Hippocampal formation (tissue), 2 donors: ENCODE results near the gene ITPR1.
"Not testable (repeated sequence)": the region's sequence is repeated elsewhere in the genome, so short reads cannot be mapped to it uniquely, and the experiment has no call there.

Source experiments
- DNase-seq, 2 donors: peaks; one replicate each; lab custom pipeline; 2025; lab: John Stamatoyannopoulos, UW

The ITPR1 gene

DNA sequence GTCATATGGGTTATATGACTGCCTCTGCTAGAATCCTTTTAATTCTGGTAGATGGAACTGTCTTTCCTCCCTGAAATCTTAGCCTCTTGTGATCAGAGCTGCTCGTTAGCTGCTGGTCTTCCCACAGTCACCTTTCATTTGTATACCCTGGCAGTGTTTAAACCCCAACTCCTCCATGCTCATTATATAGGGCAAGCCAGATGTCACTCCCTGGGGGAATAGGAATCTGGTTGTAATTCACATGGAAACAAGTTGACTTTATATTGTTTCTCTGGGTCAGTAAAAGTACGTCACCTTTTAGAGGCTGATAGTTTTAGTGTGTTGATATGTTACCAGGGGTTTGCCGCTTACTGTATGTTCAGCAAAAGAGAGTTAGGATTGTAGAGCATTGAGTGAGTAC is 103.5 kb downstream of the ITPR1 start:
- DNase-seq = no peak

DNA sequence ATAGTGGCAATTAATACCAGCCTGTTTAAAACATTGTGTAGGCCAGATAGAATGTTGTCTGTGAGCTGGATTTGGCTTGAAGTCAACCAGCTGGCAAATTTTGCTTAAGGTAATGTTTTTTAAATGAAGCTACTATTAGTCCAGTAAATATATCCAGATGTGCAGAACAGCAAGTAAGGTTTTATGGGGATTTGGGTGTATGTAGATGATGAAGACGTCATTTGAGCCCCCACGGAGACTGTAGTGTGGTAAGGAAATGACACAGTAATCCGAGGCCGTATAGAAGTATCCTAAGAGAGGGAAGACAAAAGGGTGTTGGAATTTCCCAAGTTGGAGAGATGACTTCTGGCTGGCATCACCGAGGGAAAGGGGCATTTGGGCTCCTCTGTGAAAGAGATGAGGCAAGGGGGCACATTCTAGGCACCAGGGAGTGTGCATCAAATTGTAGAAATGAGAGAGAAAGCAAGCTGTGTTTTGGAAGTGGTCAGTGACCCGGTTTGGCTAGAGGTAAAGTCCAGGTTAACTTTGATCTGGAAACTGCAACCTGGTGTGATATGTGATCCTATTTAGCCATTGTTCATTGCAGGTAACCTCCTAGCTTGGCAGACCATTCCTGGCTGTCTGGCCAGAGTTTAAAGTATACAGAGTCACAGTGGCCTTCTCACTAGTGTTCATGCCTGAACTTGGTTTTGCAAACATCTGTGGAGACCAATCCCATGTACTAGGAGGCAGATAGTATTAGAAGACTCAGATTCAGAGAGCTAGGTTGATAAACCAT is 104.2 kb downstream of the ITPR1 start:
- no peak for DNase-seq

DNA sequence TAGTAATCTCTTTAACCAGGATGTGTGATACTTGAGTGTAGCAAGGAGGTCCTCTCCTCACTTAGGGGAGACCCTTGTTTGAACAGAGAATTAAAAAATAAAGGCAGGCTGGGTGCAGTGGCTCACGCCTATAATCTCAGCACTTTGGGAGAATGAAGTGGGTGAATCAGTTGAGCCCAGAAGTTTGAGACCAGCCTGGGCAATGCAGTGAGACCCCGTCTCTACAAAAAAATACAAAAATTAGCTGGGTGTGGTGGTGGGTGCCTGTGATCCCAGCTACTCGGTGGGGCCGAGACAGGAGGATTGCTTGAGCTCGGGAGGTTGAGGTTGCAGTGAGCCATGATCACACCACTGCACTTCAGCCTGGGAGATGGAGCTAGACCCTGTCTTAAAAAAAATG is 105.1 kb downstream of the ITPR1 start:
- DNase-seq = not testable (repeated sequence)

DNA sequence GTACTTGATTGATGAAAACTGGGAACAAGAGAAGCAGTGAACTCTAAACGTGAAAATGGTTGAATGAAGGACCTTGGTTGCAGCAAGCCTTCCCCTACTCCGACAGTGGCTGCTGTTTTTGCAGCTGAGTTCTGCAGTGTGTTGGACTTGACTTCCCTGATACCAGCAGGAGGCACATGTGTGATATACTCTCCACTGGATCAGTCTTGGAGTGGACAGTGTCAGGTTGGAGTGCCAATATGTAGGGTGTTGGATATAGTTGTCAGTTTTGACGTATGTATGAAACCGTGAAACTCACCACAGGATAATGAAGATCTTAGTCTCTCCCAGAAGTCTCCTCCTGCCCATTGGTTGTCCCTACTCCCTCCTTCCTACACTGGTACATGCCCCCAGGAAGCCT is 106.5 kb downstream of the ITPR1 start:
- DNase-seq = no peak

DNA sequence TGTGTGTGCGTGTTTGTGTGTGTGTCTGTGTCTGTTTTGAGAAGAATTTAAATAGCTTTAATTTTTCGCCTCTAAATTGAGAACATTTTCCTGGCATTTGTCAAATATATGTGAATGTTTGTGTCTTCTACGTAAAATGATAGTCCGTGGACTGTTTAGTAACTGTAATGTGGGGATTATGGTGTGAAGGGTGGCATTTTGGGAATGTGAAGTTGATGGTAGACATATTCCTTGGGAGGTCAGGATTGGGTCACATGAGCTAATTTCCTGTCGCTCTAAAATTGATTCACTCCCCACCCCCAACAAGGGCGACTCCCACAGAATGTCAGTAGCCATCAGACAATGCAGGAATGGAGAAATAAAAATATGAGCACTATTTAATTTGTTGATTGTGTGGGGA is 107.3 kb downstream of the ITPR1 start:
- DNase-seq = no peak

DNA sequence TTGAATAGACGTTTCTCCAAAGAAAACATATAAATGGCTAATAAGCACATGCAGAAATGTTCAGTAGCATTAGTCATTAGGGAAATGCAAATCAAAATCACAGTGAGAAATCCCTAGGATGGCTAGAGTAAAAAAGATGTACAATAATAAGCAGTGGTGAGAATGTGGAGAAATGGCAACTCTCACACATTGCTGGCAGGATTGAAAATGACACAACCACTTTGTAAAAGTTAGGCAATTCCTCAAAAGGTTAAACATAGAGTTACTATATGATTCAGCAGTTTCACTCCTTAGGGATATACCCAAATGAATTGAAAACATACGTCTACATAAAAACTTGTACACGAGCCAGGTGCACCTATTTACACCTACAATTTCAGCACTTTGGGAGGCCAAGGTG is 108.7 kb downstream of the ITPR1 start:
- no peak for DNase-seq

DNA sequence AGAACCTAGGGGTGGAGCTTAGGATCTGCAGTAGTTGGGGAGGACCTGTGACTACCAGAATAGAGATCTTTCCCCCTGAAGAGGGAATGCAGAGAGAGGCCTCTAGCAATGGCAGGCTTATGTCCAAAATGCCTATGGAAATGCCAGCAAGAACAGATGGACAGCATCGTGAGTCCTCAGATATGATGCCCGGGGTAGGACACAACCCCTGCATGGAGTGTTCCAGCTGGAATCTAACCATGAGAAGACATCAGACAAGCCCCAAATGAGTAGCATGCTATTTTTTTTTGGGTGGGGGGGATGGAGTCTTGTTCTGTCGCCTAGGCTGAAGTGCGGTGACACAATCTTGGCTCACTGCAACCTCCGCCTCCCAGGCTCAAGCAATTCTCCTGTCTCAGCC is 111.5 kb downstream of the ITPR1 start:
- no peak for DNase-seq

DNA sequence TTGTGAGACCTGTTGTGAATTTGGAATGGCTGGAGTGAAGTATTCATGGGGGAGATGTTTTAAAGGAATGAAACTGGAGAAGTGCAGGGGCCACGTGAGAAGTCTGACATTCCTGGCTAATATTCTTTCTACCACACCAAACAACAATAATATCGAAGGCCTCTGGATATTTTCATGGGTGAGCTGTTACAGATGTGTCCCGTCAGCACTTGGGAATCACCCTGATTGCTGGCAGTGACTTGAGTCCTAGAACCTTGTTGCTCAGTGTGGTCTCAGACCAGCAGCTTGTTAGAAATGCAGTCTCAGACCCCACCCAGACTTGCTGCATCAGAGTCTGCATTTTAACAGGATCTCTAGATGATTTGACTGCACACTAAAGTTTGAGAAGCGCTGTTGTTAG is 113.8 kb downstream of the ITPR1 start:
- DNase-seq = no peak

DNA sequence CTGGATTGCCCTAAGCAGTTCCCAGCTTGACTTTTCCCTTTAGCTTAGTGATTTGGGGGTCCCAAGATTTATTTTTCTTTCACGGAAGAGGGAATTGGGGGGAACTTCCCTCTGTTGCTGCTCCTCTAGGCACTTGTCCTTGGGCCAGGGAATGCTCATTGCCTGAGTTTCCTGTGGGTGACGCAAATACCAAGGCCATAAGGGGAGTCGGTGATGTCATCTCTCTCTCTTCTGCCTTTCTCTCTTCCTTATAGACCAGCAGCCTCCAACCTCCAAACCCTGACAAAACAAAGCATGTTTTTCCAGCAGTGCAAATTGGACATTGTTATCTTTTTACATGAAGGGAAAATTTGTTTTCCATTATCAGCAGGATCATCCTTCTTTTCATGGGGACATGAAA is 120.2 kb downstream of the ITPR1 start:
- DNase-seq = no peak

DNA sequence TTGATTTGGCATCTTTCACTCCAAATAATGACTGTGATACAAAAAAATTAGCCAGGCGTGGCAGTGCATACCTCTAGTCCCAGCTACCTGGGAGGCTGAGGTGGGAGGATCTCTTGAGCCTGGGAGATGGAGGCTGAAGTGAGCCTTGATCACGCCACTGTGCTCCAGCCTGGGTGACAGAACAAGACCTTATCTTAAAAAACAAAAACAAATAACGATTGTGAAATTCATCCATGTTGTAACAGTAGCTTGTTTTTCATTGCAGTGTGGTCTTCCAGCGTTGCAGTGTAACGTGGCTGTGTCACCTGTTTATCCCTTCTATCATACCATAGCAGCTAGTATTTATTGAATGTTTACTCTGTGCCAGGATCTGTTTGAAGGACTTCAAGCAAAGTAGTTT is 120.9 kb downstream of the ITPR1 start:
- no peak for DNase-seq

DNA sequence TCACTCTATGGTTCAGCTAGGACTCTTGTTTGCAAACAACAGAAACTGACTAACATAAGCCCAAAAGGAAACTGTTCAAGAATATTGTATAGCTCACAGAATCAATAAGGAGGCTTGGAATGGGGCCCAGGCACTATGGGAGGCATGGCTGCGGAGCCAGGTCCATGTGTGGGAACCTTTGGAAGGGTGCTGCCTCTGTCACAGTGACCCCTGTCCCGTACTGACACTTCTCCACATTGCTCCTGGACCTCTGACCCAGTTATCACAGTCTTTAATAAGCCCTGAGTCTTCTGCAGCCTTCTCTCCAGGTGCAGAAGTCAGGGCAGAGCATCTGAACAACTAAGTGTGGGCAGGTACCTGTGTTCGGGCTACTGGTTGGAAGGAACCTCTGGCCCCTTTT is 121.8 kb downstream of the ITPR1 start:
- no peak for DNase-seq

DNA sequence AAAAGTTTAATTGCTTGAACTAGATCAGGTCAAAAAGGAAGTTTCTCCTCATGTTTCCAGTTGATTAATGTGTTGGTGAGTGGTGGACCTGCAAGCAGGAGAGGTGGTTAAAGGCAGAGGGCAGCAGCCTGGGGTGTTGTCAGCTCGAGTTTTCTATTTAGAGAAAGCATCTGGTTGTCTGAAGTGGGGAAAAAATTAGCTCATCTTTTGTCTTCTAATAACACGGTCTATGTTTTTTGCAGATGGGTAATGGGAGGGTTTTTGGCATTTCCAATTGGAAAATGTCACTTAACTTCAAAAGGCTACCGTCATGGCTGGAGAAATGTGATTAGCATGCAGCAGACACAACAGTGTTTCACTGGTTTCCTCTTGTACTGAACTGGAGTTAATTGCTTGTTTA is 122.6 kb downstream of the ITPR1 start:
- no peak for DNase-seq

DNA sequence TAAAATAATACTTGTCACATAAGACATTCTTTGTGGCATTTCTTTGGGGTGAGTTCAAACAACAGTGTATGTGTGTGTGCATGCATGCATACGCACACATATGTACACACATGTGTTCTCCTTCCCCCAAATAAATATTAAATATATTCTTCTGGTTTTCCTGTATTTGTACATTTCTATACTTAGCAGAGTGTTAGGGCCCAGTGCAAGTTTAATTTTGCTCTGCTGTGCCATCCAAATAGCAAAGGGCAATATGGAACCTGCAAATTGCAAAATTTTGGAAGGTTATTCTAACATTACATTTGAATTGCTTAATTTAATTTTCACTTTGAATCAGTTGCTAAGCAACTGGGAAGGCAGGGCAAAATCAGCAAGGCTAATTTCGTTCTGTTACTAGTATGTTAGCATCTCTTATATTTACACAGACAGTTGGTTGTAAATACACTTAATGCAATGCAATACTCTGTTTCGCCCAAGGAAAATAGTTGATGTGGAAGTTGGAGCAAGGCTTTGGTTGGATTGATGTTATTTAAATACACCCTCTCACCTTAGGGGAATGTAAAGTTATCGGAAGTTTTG is 130.4 kb downstream of the ITPR1 start:
- peak in 1 of 2 donors; percentile 6 for DNase-seq

DNA sequence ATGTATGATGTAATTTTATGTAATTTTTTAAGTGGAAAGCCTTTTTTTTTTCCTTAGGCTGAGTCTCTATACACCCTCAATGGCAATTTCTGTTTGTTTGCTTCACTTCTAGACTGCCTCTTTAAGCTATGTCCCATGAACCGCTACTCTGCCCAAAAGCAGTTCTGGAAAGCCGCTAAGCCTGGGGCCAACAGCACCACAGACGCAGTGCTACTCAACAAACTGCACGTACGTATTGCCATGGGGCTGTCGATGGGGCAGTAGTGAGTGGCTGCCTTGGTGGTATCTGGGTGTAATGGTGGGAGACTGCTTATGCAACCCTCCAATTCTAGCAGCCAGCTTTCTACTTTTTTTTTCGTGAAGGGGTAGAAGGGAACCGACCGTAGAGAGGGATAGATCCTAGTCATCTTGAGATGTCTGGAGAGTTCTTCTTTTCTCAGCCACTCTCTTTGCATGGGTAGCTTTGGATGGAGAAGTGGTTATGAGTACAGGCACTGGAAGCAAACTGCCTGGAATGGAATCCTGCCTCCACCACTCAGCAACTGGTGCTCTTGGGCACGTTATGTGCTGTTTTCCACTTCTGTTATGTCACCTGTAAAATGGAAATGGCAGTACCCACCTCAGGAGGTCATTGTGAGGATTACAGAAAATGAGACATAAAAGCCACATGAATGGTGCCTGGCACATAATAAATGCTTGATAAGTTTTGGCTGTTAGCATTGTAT is 134.7 kb downstream of the ITPR1 start:
- DNase-seq = no peak

DNA sequence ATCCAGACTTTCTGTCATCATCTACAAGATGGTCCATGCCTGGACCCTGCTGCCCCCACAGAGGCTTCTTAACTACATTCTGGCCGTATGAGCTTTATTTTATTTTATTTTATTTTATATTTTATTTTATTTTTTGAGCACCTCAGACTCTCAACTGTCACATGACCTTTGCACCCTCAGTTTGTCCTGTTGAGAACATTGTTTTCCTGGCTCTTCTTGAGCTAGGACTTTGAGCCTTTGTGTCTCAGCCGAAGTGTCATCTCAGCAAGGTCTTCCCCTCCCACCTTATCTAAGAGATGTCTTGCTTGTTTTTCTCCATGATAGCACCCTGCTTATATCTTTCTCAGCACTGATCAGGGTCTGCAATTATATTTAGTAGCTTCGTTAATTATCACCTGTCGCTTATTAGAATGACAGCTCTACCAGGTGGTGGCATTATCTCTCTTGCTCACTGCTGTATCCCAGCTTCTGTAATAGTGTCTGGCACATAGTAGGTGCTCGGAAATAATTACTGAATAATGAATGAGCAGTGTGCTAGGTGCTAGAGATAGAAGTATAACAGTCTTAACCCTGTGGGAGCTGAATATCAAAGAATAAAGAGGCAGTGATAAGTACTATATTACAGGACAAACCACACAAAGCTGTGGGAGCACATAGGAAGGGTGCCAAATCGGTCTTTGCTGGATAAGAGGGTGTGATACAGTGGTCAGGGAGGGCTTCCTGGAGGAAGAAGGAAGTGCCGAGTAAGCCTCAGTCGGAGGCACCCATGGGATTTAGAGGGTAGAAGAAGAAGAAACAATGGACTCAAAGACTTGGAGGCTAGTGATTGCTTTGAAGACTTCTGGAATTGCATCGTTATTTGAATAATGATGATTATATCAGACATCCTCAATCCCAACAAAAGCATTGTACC is 136.2 kb downstream of the ITPR1 start:
- no peak for DNase-seq

DNA sequence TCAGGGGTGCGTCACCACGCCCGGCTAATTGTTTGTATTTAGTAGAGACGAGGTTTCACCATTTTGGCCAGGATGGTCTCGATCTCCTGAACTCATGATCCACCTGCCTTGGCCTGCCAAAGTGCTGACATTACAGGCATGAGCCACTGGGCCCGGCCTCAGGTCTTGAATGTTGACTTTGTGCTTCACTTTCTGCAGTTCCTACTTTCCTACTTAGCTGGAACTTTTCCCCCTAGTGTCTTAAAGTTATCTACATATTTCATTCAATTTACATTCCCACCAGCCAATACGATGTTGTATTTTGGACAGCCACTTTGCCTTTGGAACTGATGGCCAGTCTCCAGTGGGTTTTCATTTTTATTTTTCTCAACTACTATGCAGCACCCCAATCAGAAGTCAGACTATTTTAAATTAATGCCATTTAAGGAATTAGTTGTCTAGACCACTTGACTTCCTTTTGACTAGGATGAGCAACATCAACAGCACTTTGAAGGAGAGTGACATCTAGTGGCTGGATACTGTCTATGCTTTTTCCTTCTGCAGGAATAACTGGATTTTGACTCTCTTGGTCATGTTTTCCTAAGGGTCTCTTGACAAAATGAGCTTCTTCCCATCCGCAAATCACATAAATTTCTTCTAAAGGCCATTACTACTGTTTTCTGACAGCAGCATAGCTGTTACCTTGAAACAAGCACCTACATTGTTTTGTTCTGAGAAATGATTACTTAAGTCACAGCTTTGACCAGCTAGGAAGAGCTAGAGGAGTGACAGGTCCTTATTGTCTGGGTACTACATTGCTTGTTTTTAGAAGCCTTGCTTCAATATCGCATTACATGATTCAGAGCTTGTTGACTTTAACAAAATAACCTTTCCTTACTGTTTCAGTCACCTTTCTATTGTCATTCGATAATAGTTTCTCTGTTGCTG is 140.2 kb downstream of the ITPR1 start:
- DNase-seq = peak in 1 of 2 donors; percentile 61

DNA sequence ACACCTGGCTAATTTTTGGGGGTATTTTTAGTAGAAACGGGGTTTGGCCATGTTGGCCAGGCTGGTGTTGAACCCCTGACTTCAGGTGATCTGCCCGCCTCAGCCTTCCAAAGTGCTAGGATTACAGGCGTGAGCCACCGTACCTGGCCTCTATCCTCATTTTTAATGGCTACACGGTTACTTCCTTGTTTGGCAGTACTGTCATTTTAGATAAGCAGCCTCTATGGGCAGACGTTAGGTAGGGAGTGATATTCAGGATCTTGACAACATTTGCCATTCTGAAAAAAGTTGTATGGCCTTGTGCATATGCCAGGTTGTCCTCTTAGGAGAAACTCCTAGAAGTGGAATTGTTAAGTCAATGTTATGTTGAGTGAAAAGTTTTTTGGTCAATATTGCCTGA is 141.7 kb downstream of the ITPR1 start:
- DNase-seq = no peak

DNA sequence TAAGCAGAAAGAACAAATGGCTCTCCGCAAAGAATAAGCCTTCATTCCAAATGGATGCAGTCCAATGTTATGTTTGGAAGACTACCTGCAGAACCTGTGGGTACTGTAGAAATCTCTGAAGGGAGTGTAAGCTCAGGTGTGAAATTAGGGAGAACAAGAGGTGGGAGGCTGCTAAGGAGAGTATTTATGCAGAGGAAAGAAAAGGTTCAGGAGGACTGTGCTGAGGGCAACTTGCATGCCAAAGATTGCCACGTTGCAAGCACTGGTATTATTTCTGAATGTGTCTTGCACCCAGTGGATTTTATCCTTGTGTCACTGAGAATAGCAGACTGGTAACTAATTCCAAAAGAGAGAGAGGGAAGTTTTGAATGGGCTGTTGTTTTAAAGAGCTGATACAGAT is 144.1 kb downstream of the ITPR1 start:
- no peak for DNase-seq

DNA sequence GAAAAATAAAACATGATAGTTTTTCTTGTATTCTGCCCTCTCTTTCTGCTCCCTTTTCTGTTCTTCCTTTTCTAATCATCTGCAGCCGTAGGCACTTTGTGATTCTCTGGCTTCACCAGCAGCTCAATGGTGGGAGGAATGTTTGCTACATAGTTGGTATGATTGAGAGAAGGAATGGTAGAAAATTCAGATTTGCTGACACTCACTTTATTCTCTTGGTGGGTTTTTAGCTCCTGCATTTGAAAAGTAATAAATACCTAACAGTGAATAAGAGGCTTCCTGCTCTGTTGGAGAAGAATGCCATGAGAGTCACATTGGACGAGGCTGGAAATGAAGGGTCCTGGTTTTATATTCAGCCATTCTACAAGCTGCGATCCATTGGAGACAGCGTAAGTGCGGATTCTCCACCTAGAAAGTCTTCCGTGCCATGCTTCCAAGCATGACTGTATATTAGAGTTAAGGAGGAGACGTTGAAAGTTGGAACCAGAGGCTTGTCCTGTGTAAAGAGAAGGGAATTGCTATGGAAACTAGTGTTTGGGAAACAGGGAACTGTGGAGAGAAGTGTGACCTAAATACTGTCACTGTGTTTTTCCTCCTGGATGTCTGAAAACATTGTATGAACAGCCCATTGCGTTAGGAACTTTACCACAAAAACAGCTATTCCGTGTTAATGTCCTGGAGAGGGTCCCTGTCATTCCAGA is 148.9 kb downstream of the ITPR1 start:
- no peak for DNase-seq

DNA sequence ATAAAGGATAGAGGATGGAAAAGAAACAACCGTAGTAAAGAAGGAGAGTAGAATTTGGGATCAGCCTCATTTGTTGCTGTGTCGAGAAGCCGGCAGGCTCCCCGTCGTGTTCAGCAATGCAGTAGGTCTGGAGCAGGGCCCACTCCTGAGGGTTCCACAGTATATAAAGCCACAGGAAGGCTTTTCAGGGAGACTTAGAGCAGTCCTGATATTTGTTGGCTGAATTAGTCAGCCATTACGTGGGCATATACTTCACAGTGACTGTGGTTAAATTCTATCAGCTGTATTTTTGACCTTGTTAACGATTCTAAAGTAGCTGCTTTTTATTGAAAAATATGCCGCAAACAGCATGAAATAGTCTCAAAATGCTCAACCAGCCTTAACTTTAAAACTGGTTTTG is 149.5 kb downstream of the ITPR1 start:
- DNase-seq = no peak
